Chondrocyte (in vitro differentiated cells): ENCODE data around the gene ACAP3. TPM values are rescaled to one million over a fixed set of nuclear protein-coding genes. Genes with fewer than 3 reads are reported as not detected.
A peak's percentile ranks its signal among the peaks of the same experiment; 100 is the strongest.

Experiments used
- DNase-seq: peaks from one replicate; pipeline ENCODE4 v3.0.0; 2021; ENCODE audit warnings: mixed read lengths, low spot score
- H3K27ac Mint-ChIP-seq: one replicate; pipeline ENCODE4 v1.8.0; 2021; ENCODE audit warnings: mild to moderate bottlenecking, moderate library complexity, mixed read lengths; ENCODE audit not compliant: unreplicated experiment
- H3K27me3 Mint-ChIP-seq: 2 replicates; pipeline ENCODE4 v1.8.0; 2021; ENCODE audit warnings: low read depth, mixed read lengths
- H3K36me3 Mint-ChIP-seq: 2 replicates; pipeline ENCODE4 v1.8.0; 2021; ENCODE audit warnings: low read depth, mixed read lengths
- H3K4me1 Mint-ChIP-seq: 2 replicates; pipeline ENCODE4 v1.8.0; 2021; ENCODE audit warnings: low read depth, mild to moderate bottlenecking, mixed read lengths
- H3K4me3 Mint-ChIP-seq: one replicate; pipeline ENCODE4 v1.8.0; 2021; ENCODE audit warnings: mild to moderate bottlenecking, moderate library complexity, mixed read lengths; ENCODE audit not compliant: unreplicated experiment
- H3K9me3 Mint-ChIP-seq: 2 replicates; pipeline ENCODE4 v1.8.0; 2021; ENCODE audit warnings: low read depth, mixed read lengths
- CTCF ChIP-seq: fragments of 200-600 bp; sonication (generic); IDR thresholded peaks from 2 replicates; pipeline ENCODE4 v1.5.0; 2021; ENCODE audit warnings: antibody characterized with exemption, mild to moderate bottlenecking, moderate library complexity
- total RNA-seq: library from RNA; stranded (reverse); gene quantifications from 3 replicates; pipeline ENCODE4 v1.2.1, GENCODE V29; 2021

ACAP3 gene
- total RNA-seq, 1 donor from 2014 or later: 51.9 TPM

GRCh38 chr1:1291548-1292441 is 15.9 kb downstream of the ACAP3 start:
- Mint-ChIP-seq H3K4me1 (peaks cover 4% of the 10 kb centered on the region), H3K27me3 (no peaks in the 10 kb centered on the region), H3K36me3 (no peaks in the 10 kb centered on the region), H3K27ac (no peak overlapping the region), H3K4me3 (no peak overlapping the region), H3K9me3 (no peaks in the 10 kb centered on the region)
- peak; percentile 80 for TF ChIP-seq CTCF
- DNase-seq: no peak

- H3K36me3 Mint-ChIP-seq: no peaks in the 10 kb centered on the region
- H3K9me3 Mint-ChIP-seq: no peaks in the 10 kb centered on the region
- DNase-seq: no peak
- no peak for TF ChIP-seq CTCF
- peaks cover 4% of the 10 kb centered on the region for H3K4me1 Mint-ChIP-seq
- H3K27me3 Mint-ChIP-seq: no peaks in the 10 kb centered on the region
- H3K27ac Mint-ChIP-seq: no peak overlapping the region
- no peak overlapping the region for H3K4me3 Mint-ChIP-seq
These were observed 16.7 kb downstream of the ACAP3 start for GRCh38 chr1:1291023-1291528.

GRCh38 chr1:1290238-1290731 is 17.4 kb downstream of the ACAP3 start:
- Mint-ChIP-seq H3K27ac (peak overlapping the region; percentile 27), H3K4me3 (no peak overlapping the region), H3K36me3 (no peaks in the 10 kb centered on the region), H3K4me1 (peaks cover 4% of the 10 kb centered on the region), H3K27me3 (no peaks in the 10 kb centered on the region), H3K9me3 (no peaks in the 10 kb centered on the region)
- TF ChIP-seq CTCF: peak; percentile 77
- no peak for DNase-seq

- H3K27me3 Mint-ChIP-seq: no peaks in the 10 kb centered on the region
- H3K9me3 Mint-ChIP-seq: no peaks in the 10 kb centered on the region
- no peak for DNase-seq
- H3K27ac Mint-ChIP-seq: no peak overlapping the region
- peaks cover 4% of the 10 kb centered on the region for H3K4me1 Mint-ChIP-seq
- no peak overlapping the region for H3K4me3 Mint-ChIP-seq
- TF ChIP-seq CTCF: no peak
- no peaks in the 10 kb centered on the region for H3K36me3 Mint-ChIP-seq
These were observed 20.2 kb downstream of the ACAP3 start for GRCh38 chr1:1287288-1288110.
